Activated gamma-delta T cell treated with Interleukin-2 at 50 U/mL for 16 hours (primary cell): ENCODE measurements around the gene SUSD6.
"Not testable (repeated sequence)": the region's sequence is repeated elsewhere in the genome, so short reads cannot be mapped to it uniquely, and the experiment has no call there.

Experiments used
- DNase-seq: peaks from one replicate; pipeline ENCODE4 v3.0.0-alpha.2; 2020

Gene SUSD6

DNA sequence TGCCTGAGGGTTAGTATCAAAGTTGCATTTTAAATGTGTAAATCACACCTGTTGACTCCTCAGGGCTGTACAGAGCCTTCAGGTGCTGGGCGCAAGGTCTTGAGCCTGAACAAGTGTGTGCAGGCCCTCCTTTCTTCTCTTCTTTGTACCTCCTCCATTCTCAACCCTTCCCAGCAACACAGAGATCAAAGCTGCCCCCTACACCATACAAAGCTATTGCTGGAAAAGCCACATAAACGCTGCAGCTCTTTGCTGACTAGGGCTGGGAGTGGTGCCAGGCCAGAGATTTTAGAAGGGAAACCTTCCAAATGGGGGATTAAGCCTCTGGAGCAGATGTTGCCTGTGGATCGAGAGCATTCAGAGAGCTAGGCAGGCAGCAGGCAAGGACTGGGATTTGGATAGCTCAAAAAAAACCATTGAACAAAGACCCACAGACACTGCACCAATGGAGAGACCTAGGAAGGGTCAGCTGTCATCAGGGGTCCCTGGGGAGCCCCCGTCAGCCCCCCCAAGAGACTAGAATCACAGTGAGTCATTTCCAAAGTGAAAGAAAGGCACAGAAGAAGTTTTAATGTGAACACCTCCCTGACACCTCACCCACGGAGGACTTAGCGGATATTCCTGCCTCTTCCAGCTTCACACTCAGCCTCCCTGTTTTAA is 18.2 kb upstream of the SUSD6 start:
- no peak for DNase-seq

DNA sequence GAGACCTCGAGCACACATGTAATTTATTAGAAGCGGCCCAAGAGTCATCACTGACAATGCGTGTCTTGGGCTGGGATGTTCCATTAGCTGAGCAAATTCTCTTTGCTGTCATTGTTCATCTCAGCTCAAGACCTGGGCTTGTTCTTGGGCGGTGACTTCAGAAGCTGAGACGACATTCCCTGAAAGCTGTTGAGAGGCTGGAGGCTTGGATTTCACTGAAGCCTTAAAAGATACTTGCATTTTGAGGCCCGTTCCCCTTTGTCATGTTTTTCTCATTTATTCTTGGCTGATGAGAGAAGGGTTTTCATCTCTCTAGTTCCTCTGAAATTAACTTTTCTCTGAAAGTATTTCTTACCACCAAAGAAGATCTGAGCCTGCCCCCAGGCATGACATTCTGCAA is 16.6 kb upstream of the SUSD6 start:
- DNase-seq: no peak

DNA sequence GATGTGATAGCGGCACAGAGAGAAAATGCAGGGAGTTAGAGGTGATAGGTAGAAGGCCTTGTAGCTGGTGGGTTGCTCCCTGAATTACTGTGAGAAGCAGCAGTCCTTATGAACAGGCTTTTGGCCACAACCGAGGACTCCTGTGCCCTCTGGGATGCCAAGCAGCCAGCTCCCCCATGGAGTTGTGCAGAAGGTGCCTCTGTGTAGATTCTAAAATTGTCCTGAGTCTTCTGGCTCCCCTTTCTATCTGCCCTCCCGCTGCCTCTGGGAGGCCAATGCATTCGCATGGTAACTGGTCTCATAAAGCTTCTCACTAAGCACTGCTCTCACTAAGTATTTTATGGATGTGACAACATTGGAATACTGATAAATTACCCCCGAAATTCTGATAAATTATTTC is 16.1 kb upstream of the SUSD6 start:
- DNase-seq: no peak

DNA sequence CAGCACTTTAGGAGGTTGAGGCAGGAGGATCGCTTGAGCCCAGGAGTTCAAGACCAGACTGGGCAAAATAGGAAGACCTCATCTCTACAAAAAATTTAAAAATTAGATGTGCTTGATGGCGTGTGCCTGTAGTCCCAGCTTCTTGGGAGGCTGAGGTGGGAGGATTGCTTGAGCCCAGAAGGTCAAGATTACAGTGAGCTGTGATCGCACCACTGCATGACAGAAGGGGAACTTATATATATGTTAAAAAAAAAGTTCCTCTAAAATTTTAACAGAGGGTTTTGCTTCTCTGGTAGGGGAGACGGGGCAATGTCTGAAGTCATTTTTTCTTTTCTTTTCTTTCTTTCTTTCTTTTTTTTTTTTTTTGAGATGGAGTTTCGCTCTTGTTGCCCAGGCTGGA is 12.0 kb upstream of the SUSD6 start:
- not testable (repeated sequence) for DNase-seq

DNA sequence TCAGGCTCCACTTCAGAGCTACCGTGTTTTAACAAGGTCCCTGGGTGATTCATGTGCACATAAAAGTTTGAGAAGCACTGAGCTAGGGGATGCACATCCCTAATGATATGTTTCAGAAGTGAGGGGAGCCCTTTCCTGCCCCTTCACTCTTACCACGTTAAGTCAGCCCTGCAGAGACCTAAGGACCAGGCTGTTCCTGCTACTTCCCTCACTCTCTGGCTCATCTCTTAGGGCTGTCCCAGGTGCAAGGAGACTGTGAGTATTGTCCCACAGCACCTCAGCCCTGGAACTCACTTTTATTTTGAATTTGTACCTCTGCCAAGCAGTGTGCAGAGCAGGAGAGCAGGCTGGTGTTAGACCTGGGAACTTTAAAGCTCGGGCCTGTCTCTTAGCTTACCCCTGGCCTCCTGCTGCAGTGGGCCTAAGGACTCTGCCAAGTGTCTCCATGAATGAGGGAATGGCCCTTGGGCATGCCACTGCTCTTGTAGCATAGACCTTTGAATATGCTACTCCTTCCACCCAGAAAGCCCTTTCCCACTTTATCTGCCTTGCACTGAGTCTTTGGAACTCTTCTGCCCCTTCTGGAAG is 11.0 kb upstream of the SUSD6 start:
- no peak for DNase-seq

DNA sequence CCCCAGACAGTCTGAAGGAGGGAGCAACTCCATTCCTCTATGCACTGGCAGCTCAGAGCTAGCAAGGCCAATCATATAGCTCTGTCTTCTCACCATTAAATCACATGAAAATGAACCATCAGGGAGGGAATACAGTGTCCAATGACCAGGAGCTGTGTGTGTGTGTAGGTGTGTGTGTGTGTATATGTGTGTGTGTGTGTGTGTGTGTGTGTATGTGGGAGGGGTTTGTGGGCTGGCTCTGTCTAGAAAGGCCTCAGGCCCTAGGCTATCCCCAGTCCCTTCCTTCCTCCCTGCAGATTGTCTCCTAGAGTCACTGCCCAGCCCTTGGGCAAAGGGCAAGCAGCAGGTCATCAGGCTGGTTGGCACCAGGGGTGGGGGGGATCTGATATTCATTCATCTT is 5.7 kb upstream of the SUSD6 start:
- DNase-seq: no peak

DNA sequence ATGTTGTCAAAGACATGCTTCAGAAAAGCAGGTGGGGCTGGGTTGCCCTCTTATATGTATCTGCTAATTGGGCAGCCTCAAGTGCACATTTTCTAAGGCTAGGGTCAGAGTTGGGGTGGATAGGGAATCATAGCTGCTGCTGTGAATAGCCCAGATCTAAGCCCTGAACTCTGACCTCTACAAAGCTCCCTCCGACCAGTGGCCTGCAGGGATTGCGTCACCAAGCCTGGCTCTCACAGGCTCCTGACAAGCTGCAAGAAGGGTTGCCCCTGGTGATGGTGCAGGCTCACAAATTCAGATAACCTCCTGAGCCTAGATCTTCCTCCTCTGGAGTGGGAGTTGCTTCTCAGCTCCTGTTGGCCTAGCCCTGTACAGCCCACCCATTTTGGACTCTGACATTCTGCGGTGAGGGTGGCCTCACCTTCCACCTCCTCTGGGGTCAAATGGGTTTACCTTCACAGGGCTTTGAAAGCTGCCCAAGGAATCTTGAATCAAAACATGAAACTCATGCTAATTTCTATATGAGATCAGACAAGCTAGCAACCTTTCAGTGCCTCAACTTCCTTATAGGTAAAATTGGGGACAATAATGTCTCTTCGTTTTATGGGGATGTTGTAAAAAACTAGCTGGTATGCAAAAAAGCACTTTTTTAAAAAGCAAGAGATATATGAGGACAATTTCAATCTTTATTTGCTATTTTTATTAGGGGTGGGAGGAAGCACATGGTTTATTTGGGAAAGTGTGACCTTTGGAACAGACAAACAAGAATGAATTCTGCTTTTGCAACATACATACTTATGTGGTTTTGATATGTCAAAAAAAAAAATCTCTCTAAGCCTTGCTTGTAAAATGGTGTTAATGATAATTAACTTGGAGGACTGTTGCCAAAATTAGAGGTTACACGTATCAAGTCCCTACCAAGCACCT is 4.9 kb upstream of the SUSD6 start:
- DNase-seq: no peak

DNA sequence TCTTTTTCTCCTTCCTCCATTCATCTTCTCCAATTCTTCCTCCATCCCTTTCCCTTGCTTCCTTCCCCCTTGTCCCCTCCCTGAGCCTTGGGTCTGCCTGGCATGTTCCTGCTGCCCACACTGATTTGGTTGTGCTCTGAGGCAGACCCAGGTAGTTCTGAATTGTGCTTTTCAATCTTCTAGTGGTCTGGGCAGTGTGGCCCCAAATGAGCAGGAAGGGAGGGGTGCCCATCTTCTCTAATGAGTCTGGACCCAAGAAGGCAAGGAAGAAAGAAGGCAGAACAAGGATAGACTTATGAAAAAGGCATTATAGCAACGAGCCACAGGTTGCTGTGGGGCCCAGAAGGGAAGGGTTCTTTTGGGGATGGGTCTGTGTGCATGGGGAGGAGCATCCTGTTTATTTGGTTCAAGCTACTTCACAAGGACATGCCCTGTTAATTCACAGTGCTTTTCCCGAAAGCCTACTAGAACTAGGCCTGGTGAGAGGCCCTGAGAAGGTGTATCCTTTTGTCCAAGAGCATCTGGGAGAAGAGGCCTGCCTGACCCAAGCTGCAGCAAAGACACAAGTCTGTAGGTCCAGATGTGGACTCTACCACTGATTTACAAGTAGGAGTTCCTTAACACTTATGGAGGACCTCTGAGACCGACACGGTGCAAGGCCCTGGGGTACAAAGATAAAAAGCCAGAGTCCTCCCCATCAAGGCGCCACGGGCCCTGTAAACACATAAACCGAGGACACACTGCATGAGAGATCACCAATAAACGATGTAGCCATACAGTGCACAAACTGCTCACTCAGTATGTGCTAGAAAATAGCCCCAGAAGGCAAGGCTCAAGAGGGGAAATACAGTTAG is 1.1 kb upstream of the SUSD6 start:
- no peak for DNase-seq

DNA sequence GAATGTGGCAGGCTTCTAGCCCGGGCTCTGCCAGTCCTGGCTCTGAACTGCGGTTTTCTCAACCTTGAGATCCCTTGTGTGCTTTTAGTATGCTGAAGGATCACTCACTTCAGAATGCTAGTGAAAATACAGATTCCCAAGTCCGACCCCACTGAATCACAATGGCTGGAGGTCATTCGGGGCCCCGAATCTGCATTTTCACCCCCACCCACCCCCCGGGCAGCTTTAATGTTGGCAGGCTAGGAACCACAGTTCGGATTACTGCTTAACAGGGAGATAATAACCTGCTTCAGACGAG is 573 bp upstream of the SUSD6 start:
- no peak for DNase-seq

DNA sequence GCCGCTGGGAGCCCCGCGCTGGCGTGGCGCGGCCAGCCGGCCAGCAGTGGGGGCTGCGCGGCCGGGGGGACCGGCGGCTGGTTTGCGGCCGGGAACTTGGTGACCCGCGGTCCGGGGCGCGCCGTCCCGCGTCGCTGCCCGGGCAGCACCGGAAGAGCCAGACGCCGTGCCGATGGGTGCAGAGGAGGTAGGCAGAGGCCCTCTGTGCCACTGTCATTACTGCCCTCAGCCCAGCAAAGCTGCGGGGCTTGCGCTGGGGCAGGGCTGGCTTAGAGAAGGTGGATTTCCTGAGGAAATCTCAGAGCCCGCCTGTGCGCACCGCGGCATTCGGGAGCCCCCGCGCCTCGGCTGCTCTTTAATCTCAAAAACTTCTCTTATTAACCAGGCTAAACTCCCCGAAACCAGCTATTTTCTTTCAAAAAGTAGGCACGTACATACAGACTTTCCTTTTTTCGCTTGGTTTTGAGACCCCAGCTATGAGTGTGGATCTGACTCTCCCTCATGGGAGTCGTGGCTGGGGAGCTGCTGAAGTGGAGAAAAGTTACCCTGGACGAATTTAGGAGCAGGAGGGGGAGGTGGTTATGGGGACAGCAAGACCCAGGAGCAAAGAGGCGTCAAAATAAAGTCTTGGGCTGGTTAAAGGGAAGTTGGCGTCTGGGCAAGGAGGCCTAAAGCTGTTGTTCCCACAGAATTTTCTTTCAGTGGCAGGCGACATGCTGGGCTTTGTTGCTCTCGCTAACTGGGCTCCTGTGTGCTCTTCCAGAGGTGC is 802 bp downstream of the SUSD6 start:
- peak; percentile 32 for DNase-seq

DNA sequence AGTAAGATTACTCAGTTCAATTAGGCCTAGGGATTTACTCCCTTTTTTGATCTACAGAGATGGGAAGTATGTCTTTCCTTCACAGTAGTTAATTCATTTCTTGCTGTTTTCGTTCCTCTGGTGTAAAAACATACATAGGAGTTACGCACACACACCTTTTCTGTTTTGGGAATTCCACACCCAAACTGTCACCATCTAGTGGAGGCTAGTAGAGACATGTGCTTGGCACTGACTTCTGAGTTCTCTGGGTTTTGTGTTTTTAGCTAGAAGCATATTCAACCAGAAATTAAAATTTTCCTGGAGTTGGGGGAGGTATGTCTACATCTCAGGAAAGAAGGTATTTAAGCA is 1.4 kb downstream of the SUSD6 start:
- no peak for DNase-seq

DNA sequence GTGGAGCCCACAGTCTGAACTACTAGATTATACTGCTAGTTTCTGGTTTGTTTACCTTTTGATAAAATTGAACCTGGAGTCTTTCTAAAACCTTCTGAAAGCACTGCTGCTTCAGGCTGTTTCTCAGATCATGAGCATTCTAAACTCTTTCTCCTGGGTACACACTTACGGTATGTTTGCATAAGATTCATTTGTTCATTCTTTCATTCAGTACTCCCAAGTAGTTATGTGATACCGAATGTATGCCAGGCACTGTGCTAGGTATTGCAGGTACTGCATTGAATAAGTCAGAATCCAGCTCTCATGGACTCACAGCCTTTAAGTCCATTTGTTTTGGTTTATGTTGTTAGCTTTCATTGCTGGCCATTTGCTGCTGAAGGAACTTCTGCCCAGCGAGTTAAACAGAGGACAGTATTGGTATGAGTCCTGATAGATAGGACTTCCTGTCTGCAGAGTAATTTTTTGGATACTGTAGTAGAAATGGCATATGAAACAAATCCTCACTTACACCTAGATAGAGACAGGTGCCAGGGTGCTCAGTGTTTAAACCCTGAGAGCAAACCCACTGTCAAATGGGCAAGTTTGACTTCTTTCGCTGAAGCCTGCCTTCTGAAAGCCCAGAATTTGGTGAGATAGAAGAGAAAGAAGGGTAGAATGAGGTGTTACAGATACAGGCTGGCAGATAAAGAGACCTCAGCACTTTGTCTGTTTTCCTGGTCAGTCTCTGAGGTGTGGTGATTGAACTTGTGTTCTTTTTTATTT is 2.1 kb downstream of the SUSD6 start:
- DNase-seq: no peak

DNA sequence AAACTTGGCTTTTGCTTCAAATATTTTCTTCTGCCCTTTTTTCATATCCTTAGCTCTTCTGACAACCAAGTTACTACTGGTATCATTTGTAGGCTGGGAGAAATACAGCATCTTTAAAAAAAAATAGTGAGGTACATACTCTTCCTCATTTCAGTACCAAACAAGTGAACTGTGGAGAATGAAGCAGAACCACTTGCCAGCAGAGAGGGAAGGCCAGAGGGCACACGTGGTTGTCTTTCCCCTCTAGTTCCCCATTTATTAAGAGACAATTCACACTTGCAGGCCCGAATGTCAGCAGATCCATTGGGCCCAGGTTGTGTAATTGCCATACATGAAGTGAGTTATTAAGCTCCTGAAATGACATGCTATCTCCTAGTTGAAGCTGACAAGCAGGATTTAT is 3.2 kb downstream of the SUSD6 start:
- DNase-seq: no peak

DNA sequence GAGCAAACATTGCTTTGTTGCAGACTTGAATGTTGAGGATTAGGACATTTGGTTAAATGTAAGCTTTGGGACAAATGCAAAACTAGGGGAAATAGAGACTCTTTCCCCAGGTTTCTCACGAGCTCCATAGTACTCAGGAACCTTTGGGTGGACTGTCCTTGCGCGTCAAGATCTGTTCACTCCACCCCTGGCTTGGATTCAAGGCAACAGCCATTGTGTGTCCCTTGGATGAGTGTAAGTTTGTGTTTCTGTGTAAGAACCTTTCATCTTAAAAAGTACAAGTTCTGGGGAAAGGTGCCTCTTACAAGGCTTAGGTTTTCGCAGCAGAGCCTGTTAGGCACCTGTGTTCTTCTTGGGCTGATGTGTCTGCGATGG is 3.7 kb downstream of the SUSD6 start:
- no peak for DNase-seq

DNA sequence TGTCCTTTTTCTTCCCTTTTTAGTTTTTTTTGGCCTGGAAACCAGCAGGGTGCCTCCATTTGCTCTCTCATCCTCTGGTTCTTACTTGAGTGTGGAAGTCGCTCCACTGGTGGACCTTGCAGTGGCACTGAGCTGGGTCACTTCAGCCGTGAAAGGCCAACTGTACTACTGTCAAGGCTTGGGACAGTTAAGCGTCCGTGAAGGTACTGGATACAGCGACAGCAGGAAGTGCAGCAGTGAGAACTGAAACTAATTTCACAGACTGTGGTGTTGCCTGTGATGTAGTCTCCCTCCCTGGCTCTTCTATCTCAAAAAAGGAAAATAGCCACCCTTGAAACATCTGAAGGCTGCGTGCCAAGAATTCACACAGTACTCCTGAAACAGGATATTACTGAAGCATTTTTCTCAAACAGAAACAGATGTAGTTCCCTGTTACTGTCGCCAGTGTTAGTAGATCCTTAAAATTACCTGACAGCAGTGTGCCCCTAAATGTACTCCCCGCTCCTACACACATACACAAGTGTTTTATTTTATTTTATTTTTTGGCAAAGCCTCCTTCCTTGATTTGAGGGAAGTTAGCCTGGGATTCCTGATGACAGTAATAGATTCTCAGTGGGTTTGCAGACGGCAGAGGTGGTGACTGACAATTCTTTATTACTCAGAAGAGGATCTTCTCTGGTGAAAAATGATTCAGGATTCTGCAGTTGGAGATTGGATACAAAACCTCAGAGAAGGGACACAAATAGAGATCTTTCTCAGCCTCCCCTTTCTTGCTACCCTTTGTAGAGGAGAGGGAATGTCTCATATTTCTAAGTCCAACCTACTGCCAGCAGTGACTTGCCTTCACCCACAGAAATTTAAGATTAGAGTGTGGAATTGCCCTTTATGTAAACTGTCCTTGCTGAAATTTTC is 4.4 kb downstream of the SUSD6 start:
- peak; percentile 34 for DNase-seq

DNA sequence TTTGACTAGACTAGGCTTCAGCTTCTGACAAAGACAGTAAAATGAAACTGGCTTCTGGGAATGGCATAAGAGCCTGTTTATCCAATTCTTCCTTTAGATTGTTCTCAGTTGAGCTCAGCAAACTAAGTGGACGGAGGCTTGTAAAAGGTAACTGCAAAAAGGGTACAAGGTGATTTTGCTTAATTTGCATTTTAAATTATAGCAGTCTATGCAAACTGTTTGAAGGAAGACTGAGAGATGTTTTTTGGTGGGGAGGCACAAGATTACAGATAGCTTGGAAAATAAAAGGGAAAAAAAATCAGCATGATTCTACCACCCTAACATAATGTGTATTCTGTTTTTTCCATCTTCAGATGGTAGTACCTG is 5.0 kb downstream of the SUSD6 start:
- DNase-seq: no peak

DNA sequence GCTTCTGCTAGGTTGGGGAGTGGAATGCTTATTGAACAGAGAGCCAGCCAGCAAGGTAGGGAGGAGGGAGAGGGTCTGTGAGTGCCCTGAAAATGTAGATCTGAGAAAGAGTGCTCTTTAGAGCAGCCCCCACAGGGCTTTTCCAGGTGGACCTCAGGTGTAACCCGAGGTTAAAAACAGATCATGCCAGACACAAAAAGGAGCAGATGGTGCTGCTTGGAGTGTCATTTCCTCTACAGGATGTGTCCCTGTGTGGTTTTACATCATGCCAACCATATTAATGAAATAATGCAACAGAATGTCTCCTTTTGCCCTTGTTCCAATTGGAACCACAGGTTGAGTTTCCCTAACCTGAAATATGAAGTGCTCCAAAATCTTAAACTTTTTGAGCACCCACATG is 6.4 kb downstream of the SUSD6 start:
- DNase-seq: no peak

DNA sequence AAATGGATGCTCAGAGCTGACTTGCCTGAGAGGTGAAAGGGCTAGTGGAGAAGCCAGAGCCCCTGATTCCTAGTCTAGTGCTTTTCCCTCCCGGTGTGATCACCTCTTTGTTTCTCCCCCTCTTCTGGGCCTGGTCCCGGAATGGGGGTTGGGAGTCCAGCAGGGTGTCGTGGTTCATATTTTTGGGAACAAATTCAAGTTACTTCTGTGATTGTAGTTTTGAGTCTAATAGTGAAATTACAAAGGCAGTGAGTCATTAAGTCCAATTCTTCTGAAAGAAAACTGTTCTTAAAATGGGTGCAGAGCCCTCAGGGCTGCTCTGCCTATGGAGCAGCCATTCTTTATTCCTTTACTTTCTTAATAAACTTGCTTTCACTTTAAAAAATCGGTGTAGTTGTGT is 7.6 kb downstream of the SUSD6 start:
- DNase-seq: no peak

DNA sequence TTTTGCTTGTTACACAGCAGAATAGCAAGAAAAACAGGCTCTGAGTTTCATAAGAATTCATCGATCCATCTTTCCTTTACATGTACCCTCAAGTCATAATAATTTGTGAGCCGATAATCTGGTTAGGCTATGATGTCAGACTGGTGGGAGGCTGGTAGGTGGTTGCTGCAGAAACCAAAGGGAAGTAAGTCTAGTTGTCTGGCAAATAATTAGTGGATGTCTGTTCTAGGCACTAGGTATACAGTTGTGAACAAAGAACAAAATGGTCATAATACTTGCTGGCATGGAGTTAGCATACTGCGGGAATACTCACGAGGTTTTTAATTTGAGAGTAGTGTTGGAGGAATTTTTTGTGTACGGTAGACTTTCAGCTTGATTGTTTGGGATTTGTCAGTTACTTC is 8.8 kb downstream of the SUSD6 start:
- no peak for DNase-seq

DNA sequence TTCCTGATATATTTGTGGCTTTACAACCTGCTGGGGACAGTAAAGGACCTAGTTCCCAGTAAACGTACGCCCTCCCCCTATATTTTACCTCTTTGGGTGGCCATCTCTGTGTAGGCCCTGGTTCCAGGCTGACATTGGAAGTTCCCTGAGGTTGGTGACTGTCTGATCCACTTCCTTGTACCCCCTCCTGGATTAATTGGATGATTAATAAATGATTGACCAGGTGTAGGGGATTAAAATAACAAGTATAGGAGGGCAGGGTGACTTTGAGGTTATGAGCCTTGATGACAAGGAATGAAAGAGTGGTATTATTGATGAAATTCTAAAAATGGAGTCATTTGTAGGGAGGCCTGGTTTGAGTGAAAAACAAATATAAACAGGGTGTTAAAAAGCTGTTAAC is 9.6 kb downstream of the SUSD6 start:
- no peak for DNase-seq

DNA sequence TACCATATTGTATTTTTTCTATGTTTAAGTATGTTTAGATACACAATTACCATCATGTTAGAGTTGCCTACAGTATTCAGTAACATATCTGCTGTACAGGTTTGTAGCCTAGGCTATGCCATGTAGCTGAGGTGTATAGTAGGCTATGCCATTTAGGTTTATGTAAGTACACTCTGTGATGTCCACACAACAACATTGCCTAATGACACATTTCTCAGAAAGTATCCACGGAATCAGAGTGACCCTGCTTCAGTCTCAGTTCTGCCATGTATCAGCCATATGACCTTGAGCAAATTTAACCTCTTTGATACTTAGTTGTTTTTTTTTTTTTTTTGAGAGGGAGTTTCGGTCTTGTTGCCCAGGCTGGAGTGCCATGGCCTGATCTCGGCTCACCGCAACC is 12.7 kb downstream of the SUSD6 start:
- DNase-seq: no peak
